ENCODE results near the gene GLIS2.

Gene GLIS2

DNA sequence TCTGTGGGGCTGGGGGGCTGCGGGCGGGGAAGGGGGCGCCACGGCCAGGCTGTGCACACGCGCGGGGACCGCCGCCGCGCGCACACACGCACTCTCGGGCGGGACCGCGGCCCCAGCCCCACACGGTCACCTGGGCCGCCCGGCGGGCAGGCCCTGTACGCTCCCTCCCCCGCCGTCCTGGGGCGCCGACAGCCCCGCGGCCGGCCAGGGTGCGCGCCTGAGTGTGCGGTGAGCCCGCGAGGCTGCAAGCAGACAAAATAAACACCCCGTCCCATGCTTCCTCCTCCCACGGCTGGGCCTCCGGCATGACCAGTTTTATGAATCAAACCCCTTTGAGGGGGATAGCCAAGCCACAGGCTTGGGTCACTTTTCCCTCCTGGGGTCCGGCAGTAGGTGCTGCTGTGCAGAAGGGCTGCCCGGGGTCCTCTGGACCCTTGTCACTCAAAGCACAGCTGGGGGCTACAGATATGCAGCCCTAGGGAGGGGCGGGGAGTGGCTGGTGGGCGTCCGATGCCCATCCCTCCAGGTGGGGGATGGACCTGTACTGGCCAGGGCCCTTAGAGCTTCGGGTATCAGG, 56.2 kb downstream of the GLIS2 start:
- Histone ChIP-seq H2BK15ac (replicated peaks; ENCODE audit: low read depth) (no peak overlapping the region), H3K4me1 (ENCODE audit: control insufficient read depth, low read depth, low read length) (peaks cover 19% of the 10 kb centered on the region), H3K9ac (ENCODE audit: low read length) (peak overlapping the region; percentile 72), H2BK120ac (ENCODE audit: low read depth, low read length) (no peak overlapping the region), H3K79me2 (ENCODE audit: control insufficient read depth, insufficient read depth, low read length) (no peaks in the 10 kb centered on the region), H4K5ac (ENCODE audit: low read length) (no peak overlapping the region), H3K4me2 (ENCODE audit: low read length) (peak overlapping the region; percentile 42), H3K36me3 (ENCODE audit: control insufficient read depth, insufficient read depth, low read length) (no peaks in the 10 kb centered on the region), H3K23ac (ENCODE audit: low read length) (peak overlapping the region; percentile 74), H2BK5ac (ENCODE audit: low read length) (no peak overlapping the region), H3K56ac (ENCODE audit: low read length) (peak overlapping the region; percentile 69), H3K79me1 (ENCODE audit: low read length) (peaks cover 2% of the 10 kb centered on the region), H3K4me3 (ENCODE audit: low read length) (peak overlapping the region; percentile 42), H3K27me3 (ENCODE audit: insufficient read depth, low read length, poor library complexity) (no peaks in the 10 kb centered on the region), H2AK5ac (ENCODE audit: low read length) (no peak overlapping the region), H3K4ac (ENCODE audit: low read depth, low read length) (no peak overlapping the region), H3K18ac (ENCODE audit: low read length) (peak overlapping the region; percentile 42), H4K8ac (ENCODE audit: low read depth, low read length) (no peak overlapping the region), H3K27ac (ENCODE audit: low read depth, low read length) (no peak overlapping the region)
- no peak for DNase-seq
- no CpG with 5 or more reads among the region's 43 CpGs for WGBS (ENCODE audit: extremely low coverage, insufficient coverage, low lambda C conversion rate)

DNA sequence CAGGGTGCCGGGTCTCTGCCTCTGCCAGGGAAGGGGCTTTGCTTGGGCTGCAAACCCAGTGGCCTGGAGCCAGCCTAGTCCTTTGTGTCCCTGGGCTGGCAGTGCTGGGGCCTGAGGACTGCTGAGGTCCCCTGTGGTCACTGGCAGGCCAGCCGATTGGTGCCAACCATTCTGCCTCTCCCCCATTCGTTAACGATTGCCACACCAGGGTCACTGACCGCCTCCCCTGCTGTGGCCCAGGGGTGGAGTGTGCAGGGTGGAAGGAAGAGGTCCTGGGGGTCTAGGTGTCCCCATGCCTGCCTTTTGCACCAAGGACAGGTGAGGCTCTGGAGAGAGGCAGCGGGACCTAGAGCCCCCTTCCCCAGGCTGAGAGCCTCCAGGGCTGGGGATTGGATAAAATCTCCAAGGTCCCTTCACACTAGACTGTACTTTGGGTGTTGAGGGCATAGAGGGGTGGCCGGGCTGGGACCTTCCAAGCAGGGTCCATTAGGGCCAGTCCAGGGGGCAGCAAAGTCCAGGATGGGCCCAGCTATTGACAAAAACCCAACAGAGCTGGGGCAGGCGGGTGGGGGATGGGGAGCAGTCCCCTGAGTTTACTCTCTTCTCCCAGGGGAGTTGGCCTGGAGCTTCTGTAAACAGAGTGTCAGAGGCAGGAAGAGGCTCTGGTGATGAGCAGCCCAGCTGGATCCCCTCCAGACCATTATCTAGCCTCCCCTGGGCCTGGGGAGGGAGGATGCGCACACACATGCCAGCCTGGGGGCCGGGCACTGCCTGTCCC, 56.9 kb downstream of the GLIS2 start:
- Histone ChIP-seq H2BK120ac (ENCODE audit: low read depth, low read length) (no peak overlapping the region), H3K23ac (ENCODE audit: low read length) (peak overlapping the region; percentile 7), H3K4ac (ENCODE audit: low read depth, low read length) (no peak overlapping the region), H3K4me2 (ENCODE audit: low read length) (peak overlapping the region; percentile 42), H3K56ac (ENCODE audit: low read length) (peak overlapping the region; percentile 69), H3K79me2 (ENCODE audit: control insufficient read depth, insufficient read depth, low read length) (no peaks in the 10 kb centered on the region), H4K8ac (ENCODE audit: low read depth, low read length) (no peak overlapping the region), H2AK5ac (ENCODE audit: low read length) (no peak overlapping the region), H3K4me3 (ENCODE audit: low read length) (no peak overlapping the region), H3K79me1 (ENCODE audit: low read length) (peaks cover 2% of the 10 kb centered on the region), H2BK5ac (ENCODE audit: low read length) (no peak overlapping the region), H3K9ac (ENCODE audit: low read length) (peak overlapping the region; percentile 72), H4K5ac (ENCODE audit: low read length) (no peak overlapping the region), H3K36me3 (ENCODE audit: control insufficient read depth, insufficient read depth, low read length) (no peaks in the 10 kb centered on the region), H3K18ac (ENCODE audit: low read length) (no peak overlapping the region), H2BK15ac (replicated peaks; ENCODE audit: low read depth) (no peak overlapping the region), H3K27ac (ENCODE audit: low read depth, low read length) (no peak overlapping the region), H3K4me1 (ENCODE audit: control insufficient read depth, low read depth, low read length) (peaks cover 24% of the 10 kb centered on the region), H3K27me3 (ENCODE audit: insufficient read depth, low read length, poor library complexity) (no peaks in the 10 kb centered on the region)
- WGBS (ENCODE audit: extremely low coverage, insufficient coverage, low lambda C conversion rate): no CpG with 5 or more reads among the region's 10 CpGs
- peak; percentile 52 for DNase-seq

- Histone ChIP-seq H3K36me3 (ENCODE audit: control insufficient read depth, insufficient read depth, low read length) (no peaks in the 10 kb centered on the region), H3K79me2 (ENCODE audit: control insufficient read depth, insufficient read depth, low read length) (no peaks in the 10 kb centered on the region), H4K8ac (ENCODE audit: low read depth, low read length) (no peak overlapping the region), H3K9ac (ENCODE audit: low read length) (peak overlapping the region; percentile 56), H3K4ac (ENCODE audit: low read depth, low read length) (peak overlapping the region; percentile 25), H3K4me3 (ENCODE audit: low read length) (no peak overlapping the region), H3K18ac (ENCODE audit: low read length) (peak overlapping the region; percentile 5), H3K23ac (ENCODE audit: low read length) (peak overlapping the region; percentile 66), H3K27me3 (ENCODE audit: insufficient read depth, low read length, poor library complexity) (no peaks in the 10 kb centered on the region), H2BK5ac (ENCODE audit: low read length) (peak overlapping the region; percentile 35), H4K5ac (ENCODE audit: low read length) (no peak overlapping the region), H2BK120ac (ENCODE audit: low read depth, low read length) (no peak overlapping the region), H2AK5ac (ENCODE audit: low read length) (peak overlapping the region; percentile 48), H3K79me1 (ENCODE audit: low read length) (peaks cover 2% of the 10 kb centered on the region), H3K56ac (ENCODE audit: low read length) (peak overlapping the region; percentile 78), H2BK15ac (replicated peaks; ENCODE audit: low read depth) (no peak overlapping the region), H3K4me1 (ENCODE audit: control insufficient read depth, low read depth, low read length) (peaks cover 24% of the 10 kb centered on the region), H3K4me2 (ENCODE audit: low read length) (peak overlapping the region; percentile 34), H3K27ac (ENCODE audit: low read depth, low read length) (peak overlapping the region; percentile 31)
- WGBS (ENCODE audit: extremely low coverage, insufficient coverage, low lambda C conversion rate): no CpG with 5 or more reads among the region's 9 CpGs
- no peak for DNase-seq
Measured at GRCh38 chr16:4373356-4373908, 57.6 kb downstream of the GLIS2 start.

- no peaks in the 10 kb centered on the region for H3K79me2 ChIP-seq (ENCODE audit: control insufficient read depth, insufficient read depth, low read length)
- H3K36me3 ChIP-seq (ENCODE audit: control insufficient read depth, insufficient read depth, low read length): no peaks in the 10 kb centered on the region
- no CpG with 5 or more reads among the region's 30 CpGs for WGBS (ENCODE audit: extremely low coverage, insufficient coverage, low lambda C conversion rate)
- peak overlapping the region; percentile 20 for H3K18ac ChIP-seq (ENCODE audit: low read length)
- H3K9ac ChIP-seq (ENCODE audit: low read length): peak overlapping the region; percentile 56
- H2AK5ac ChIP-seq (ENCODE audit: low read length): peak overlapping the region; percentile 68
- peak overlapping the region; percentile 35 for H2BK5ac ChIP-seq (ENCODE audit: low read length)
- H3K4ac ChIP-seq (ENCODE audit: low read depth, low read length): peak overlapping the region; percentile 7
- peaks cover 24% of the 10 kb centered on the region for H3K4me1 ChIP-seq (ENCODE audit: control insufficient read depth, low read depth, low read length)
- H3K27me3 ChIP-seq (ENCODE audit: insufficient read depth, low read length, poor library complexity): no peaks in the 10 kb centered on the region
- peaks cover 2% of the 10 kb centered on the region for H3K79me1 ChIP-seq (ENCODE audit: low read length)
- H3K23ac ChIP-seq (ENCODE audit: low read length): peak overlapping the region; percentile 66
- no peak overlapping the region for H2BK15ac ChIP-seq (replicated peaks; ENCODE audit: low read depth)
- peak overlapping the region; percentile 78 for H3K56ac ChIP-seq (ENCODE audit: low read length)
- no peak overlapping the region for H2BK120ac ChIP-seq (ENCODE audit: low read depth, low read length)
- H4K5ac ChIP-seq (ENCODE audit: low read length): no peak overlapping the region
- peak overlapping the region; percentile 34 for H3K4me2 ChIP-seq (ENCODE audit: low read length)
- DNase-seq: peak; percentile 83
- H3K27ac ChIP-seq (ENCODE audit: low read depth, low read length): peak overlapping the region; percentile 47
- no peak overlapping the region for H3K4me3 ChIP-seq (ENCODE audit: low read length)
- no peak overlapping the region for H4K8ac ChIP-seq (ENCODE audit: low read depth, low read length)
Measured at GRCh38 chr16:4373909-4374742, 58.3 kb downstream of the GLIS2 start.

GRCh38 chr16:4375717-4376116, 59.9 kb downstream of the GLIS2 start:
- no peak overlapping the region for H2BK120ac ChIP-seq (ENCODE audit: low read depth, low read length)
- no peaks in the 10 kb centered on the region for H3K27me3 ChIP-seq (ENCODE audit: insufficient read depth, low read length, poor library complexity)
- no peak overlapping the region for H4K5ac ChIP-seq (ENCODE audit: low read length)
- peaks cover 2% of the 10 kb centered on the region for H3K79me1 ChIP-seq (ENCODE audit: low read length)
- no peak overlapping the region for H3K56ac ChIP-seq (ENCODE audit: low read length)
- H2BK15ac ChIP-seq (replicated peaks; ENCODE audit: low read depth): no peak overlapping the region
- H3K4ac ChIP-seq (ENCODE audit: low read depth, low read length): no peak overlapping the region
- no peak overlapping the region for H3K4me3 ChIP-seq (ENCODE audit: low read length)
- H3K9ac ChIP-seq (ENCODE audit: low read length): no peak overlapping the region
- peaks cover 24% of the 10 kb centered on the region for H3K4me1 ChIP-seq (ENCODE audit: control insufficient read depth, low read depth, low read length)
- no peaks in the 10 kb centered on the region for H3K79me2 ChIP-seq (ENCODE audit: control insufficient read depth, insufficient read depth, low read length)
- no peak overlapping the region for H3K18ac ChIP-seq (ENCODE audit: low read length)
- no peak overlapping the region for H3K23ac ChIP-seq (ENCODE audit: low read length)
- no peak overlapping the region for H4K8ac ChIP-seq (ENCODE audit: low read depth, low read length)
- DNase-seq: no peak
- H3K36me3 ChIP-seq (ENCODE audit: control insufficient read depth, insufficient read depth, low read length): no peaks in the 10 kb centered on the region
- no CpG with 5 or more reads among the region's 15 CpGs for WGBS (ENCODE audit: extremely low coverage, insufficient coverage, low lambda C conversion rate)
- H2BK5ac ChIP-seq (ENCODE audit: low read length): no peak overlapping the region
- no peak overlapping the region for H3K4me2 ChIP-seq (ENCODE audit: low read length)
- no peak overlapping the region for H2AK5ac ChIP-seq (ENCODE audit: low read length)
- H3K27ac ChIP-seq (ENCODE audit: low read depth, low read length): no peak overlapping the region

Measured in mesendoderm (in vitro differentiated cells).